HEK293 (cell line): ENCODE results near the gene NOL4.
A peak's percentile ranks its signal among the peaks of the same experiment; 100 is the strongest.

Source experiments
- HOXC10 ChIP-seq: sonication (generic); formaldehyde crosslinking; IDR thresholded peaks from 2 replicates; pipeline ENCODE4 v1.8.1; 2023; ENCODE audit warnings: mild to moderate bottlenecking, missing genetic modification reagents
- OSR2 ChIP-seq: fragments of 450-650 bp; formaldehyde crosslinking; IDR thresholded peaks from 2 replicates; pipeline ENCODE4 v1.5.1; 2016; ENCODE audit warnings: missing biosample characterization, missing genetic modification characterization
- REPIN1 ChIP-seq: fragments of 450-650 bp; formaldehyde crosslinking; IDR thresholded peaks from 2 replicates; pipeline ENCODE4 v1.5.1; 2017; ENCODE audit warnings: missing biosample characterization, missing genetic modification characterization, low read depth
- SCRT2 ChIP-seq: fragments of 450-650 bp; formaldehyde crosslinking; IDR thresholded peaks from 2 replicates; pipeline ENCODE4 v1.5.1; 2016; ENCODE audit warnings: missing biosample characterization, missing genetic modification characterization
- SP3 ChIP-seq: fragments of 450-650 bp; formaldehyde crosslinking; IDR thresholded peaks from 2 replicates; pipeline ENCODE4 v1.5.1; 2016; ENCODE audit warnings: missing biosample characterization, missing genetic modification characterization
- YY2 ChIP-seq: fragments of 450-650 bp; formaldehyde crosslinking; IDR thresholded peaks from 2 replicates; pipeline ENCODE4 v1.5.1; 2016; ENCODE audit warnings: missing biosample characterization, missing genetic modification characterization
- ZBTB10 ChIP-seq: fragments of 450-650 bp; formaldehyde crosslinking; IDR thresholded peaks from 2 replicates; pipeline ENCODE4 v1.5.1; 2016; ENCODE audit warnings: missing biosample characterization, missing genetic modification characterization
- ZBTB17 ChIP-seq: fragments of 450-650 bp; formaldehyde crosslinking; IDR thresholded peaks from 2 replicates; pipeline ENCODE4 v1.5.1; 2016; ENCODE audit warnings: missing biosample characterization, missing genetic modification characterization
- ZBTB20 ChIP-seq: fragments of 450-650 bp; formaldehyde crosslinking; IDR thresholded peaks from 2 replicates; pipeline ENCODE4 v1.5.1; 2016; ENCODE audit warnings: missing biosample characterization, missing genetic modification characterization
- ZBTB6 ChIP-seq: fragments of 450-650 bp; formaldehyde crosslinking; IDR thresholded peaks from 2 replicates; pipeline ENCODE4 v1.5.1; 2017; ENCODE audit warnings: missing biosample characterization, missing genetic modification characterization
- ZBTB8A ChIP-seq: fragments of 450-650 bp; formaldehyde crosslinking; IDR thresholded peaks from 2 replicates; pipeline ENCODE4 v1.5.1; 2016; ENCODE audit warnings: missing biosample characterization, missing genetic modification characterization
- ZFP37 ChIP-seq: fragments of 450-650 bp; formaldehyde crosslinking; IDR thresholded peaks from 2 replicates; pipeline ENCODE4 v1.5.1; 2016; ENCODE audit warnings: missing biosample characterization, missing genetic modification characterization
- ZNF146 ChIP-seq: fragments of 450-650 bp; formaldehyde crosslinking; IDR thresholded peaks from 2 replicates; pipeline ENCODE4 v1.5.1; 2016; ENCODE audit warnings: missing biosample characterization, missing genetic modification characterization
- ZNF148 ChIP-seq: fragments of 450-650 bp; formaldehyde crosslinking; IDR thresholded peaks from 2 replicates; pipeline ENCODE4 v1.5.0; 2017; ENCODE audit warnings: missing biosample characterization, missing genetic modification characterization, borderline replicate concordance
- ZNF157 ChIP-seq: fragments of 450-650 bp; formaldehyde crosslinking; IDR thresholded peaks from 2 replicates; pipeline ENCODE4 v1.5.1; 2016; ENCODE audit warnings: missing biosample characterization, missing genetic modification characterization
- ZNF16 ChIP-seq: fragments of 450-650 bp; formaldehyde crosslinking; IDR thresholded peaks from 2 replicates; pipeline ENCODE4 v1.5.1; 2016; ENCODE audit warnings: low read depth, missing biosample characterization, missing genetic modification characterization
- ZNF174 ChIP-seq: fragments of 450-650 bp; formaldehyde crosslinking; IDR thresholded peaks from 2 replicates; pipeline ENCODE4 v1.5.0; 2017; ENCODE audit warnings: missing biosample characterization, mild to moderate bottlenecking, missing genetic modification characterization
- ZNF24 ChIP-seq: fragments of 450-650 bp; formaldehyde crosslinking; IDR thresholded peaks from 2 replicates; pipeline ENCODE4 v1.5.1; 2016; ENCODE audit warnings: missing biosample characterization, missing genetic modification characterization
- ZNF274 ChIP-seq, 2 experiments: fragments of 200-500 bp in 1 of 2; fragments of 450-650 bp in 1 of 2; sonication (Bioruptor generic) in 1 of 2; formaldehyde crosslinking in 1 of 2; IDR thresholded peaks; 2 replicates each; pipeline versions ENCODE4 v1.5.1 to v1.6.1; 2014 to 2016; ENCODE audit warnings: borderline replicate concordance in 1 of 2, inconsistent platforms in 1 of 2, low read length in 1 of 2, missing biosample characterization in 1 of 2, missing genetic modification characterization in 1 of 2
- ZNF280C ChIP-seq: fragments of 450-650 bp; formaldehyde crosslinking; IDR thresholded peaks from 2 replicates; pipeline ENCODE4 v1.5.1; 2016; ENCODE audit warnings: missing biosample characterization, missing genetic modification characterization
- ZNF335 ChIP-seq: fragments of 450-650 bp; formaldehyde crosslinking; conservative IDR thresholded peaks from 2 replicates; pipeline ENCODE4 v1.5.1; 2016; ENCODE audit warnings: missing biosample characterization, missing genetic modification characterization
- ZNF341 ChIP-seq: fragments of 450-650 bp; formaldehyde crosslinking; IDR thresholded peaks from 2 replicates; pipeline ENCODE4; 2016; ENCODE audit warnings: low read depth, missing biosample characterization, missing genetic modification characterization
- ZNF366 ChIP-seq: fragments of 450-650 bp; formaldehyde crosslinking; conservative IDR thresholded peaks from 2 replicates; pipeline ENCODE4 v1.5.1; 2016; ENCODE audit warnings: missing biosample characterization, missing genetic modification characterization
- ZNF391 ChIP-seq: fragments of 450-650 bp; formaldehyde crosslinking; IDR thresholded peaks from 2 replicates; pipeline ENCODE4 v1.5.1; 2016; ENCODE audit warnings: low read depth, missing biosample characterization, missing genetic modification characterization, borderline replicate concordance
- ZNF529 ChIP-seq: fragments of 450-650 bp; formaldehyde crosslinking; IDR thresholded peaks from 2 replicates; pipeline ENCODE4 v1.5.1; 2017; ENCODE audit warnings: missing genetic modification characterization, missing biosample characterization; ENCODE audit not compliant: insufficient replicate concordance
- ZNF544 ChIP-seq: fragments of 450-650 bp; formaldehyde crosslinking; IDR thresholded peaks from 2 replicates; pipeline ENCODE4 v1.5.0; 2017; ENCODE audit warnings: missing biosample characterization, missing genetic modification characterization
- ZNF560 ChIP-seq: fragments of 450-650 bp; formaldehyde crosslinking; IDR thresholded peaks from 2 replicates; pipeline ENCODE4 v1.5.1; 2017; ENCODE audit warnings: missing biosample characterization, missing genetic modification characterization, borderline replicate concordance
- ZNF670 ChIP-seq: fragments of 450-650 bp; formaldehyde crosslinking; IDR thresholded peaks from 2 replicates; pipeline ENCODE4 v1.5.1; 2016; ENCODE audit warnings: missing biosample characterization, missing genetic modification characterization, low read depth
- ZNF837 ChIP-seq: fragments of 450-650 bp; formaldehyde crosslinking; IDR thresholded peaks from 2 replicates; pipeline ENCODE4 v1.5.1; 2016; ENCODE audit warnings: missing biosample characterization, missing genetic modification characterization
- ZSCAN4 ChIP-seq: fragments of 450-650 bp; formaldehyde crosslinking; IDR thresholded peaks from 2 replicates; pipeline ENCODE4 v1.5.1; 2017; ENCODE audit warnings: missing biosample characterization, missing genetic modification characterization

Gene NOL4

GRCh38 chr18:34222307-34223163 is 2.2 kb downstream of the NOL4 start (continued):
- TF ChIP-seq ZBTB10 (no peak), ZNF544 (no peak), ZNF174 (no peak), ZBTB20 (tag by site-specific recombination) (peak; percentile 55; the same call in 1 of the 2 replicates), SP3 (tag by site-specific recombination) (no peak), ZNF146 (tag by site-specific recombination) (no peak), ZBTB6 (no peak), ZNF341 (tag by site-specific recombination) (peak; percentile 71), ZNF16 (tag by site-specific recombination) (no peak), ZNF670 (tag by site-specific recombination) (no peak), REPIN1 (tag by site-specific recombination) (no peak), ZNF274 (IDR thresholded peaks at IDR 0.05; ENCODE audit: low read length) (no peak), ZNF274 (tag by site-specific recombination; IDR thresholded peaks at IDR 0.05; ENCODE audit: borderline replicate concordance) (no peak), SCRT2 (tag by site-specific recombination) (no peak), ZBTB8A (tag by site-specific recombination) (peak; percentile 53), ZNF280C (no peak), ZNF157 (tag by site-specific recombination) (no peak), OSR2 (tag by site-specific recombination) (no peak), ZNF335 (tag by site-specific recombination) (peak; percentile 82), ZBTB17 (tag by site-specific recombination) (peak; percentile 97), ZFP37 (tag by site-specific recombination) (0 out of 2 replicates have a peak, but pooled peaks have one; percentile 56), ZNF560 (tag by site-specific recombination) (no peak), ZNF391 (tag by site-specific recombination) (no peak), ZNF529 (tag by site-specific recombination) (no peak), ZSCAN4 (0 out of 2 replicates have a peak, but pooled peaks have one; percentile 3), ZNF366 (tag by site-specific recombination) (0 out of 2 replicates have a peak, but pooled peaks have one; percentile 16), HOXC10 (no peak), ZNF24 (tag by site-specific recombination) (no peak), YY2 (tag by site-specific recombination) (no peak), ZNF148 (tag by site-specific recombination) (no peak), ZNF837 (tag by site-specific recombination) (no peak)
